Esophagus (tissue), 2 donors: ENCODE measurements around the gene IRF8. TPM values are rescaled to one million over a fixed set of nuclear protein-coding genes. Genes with fewer than 3 reads are reported as not detected.

ENCODE experiments used
- H3K27ac ChIP-seq, 2 donors: one replicate each; pipeline ENCODE4 v1.5.1; 2013; ENCODE audit warnings: low read depth in 2 of 2, mild to moderate bottlenecking in 2 of 2, inconsistent platforms in 1 of 2, low read length in 1 of 2, moderate library complexity in 1 of 2
- H3K27me3 ChIP-seq, 2 donors: one replicate each; pipeline ENCODE4 v1.6.1; 2013; ENCODE audit warnings: low read length in 2 of 2, control low read depth in 1 of 2, mild to moderate bottlenecking in 1 of 2; ENCODE audit not compliant: insufficient read depth in 2 of 2, control insufficient read depth in 1 of 2
- H3K36me3 ChIP-seq, 2 donors: one replicate each; pipeline ENCODE4 v1.6.1; 2013; ENCODE audit warnings: low read length in 1 of 2; ENCODE audit not compliant: control insufficient read depth in 2 of 2, insufficient read depth in 2 of 2
- H3K4me1 ChIP-seq, 2 donors: one replicate each; pipeline ENCODE4 v1.6.1; 2013; ENCODE audit warnings: low read length in 1 of 2; ENCODE audit not compliant: control insufficient read depth in 2 of 2, insufficient read depth in 2 of 2
- H3K4me3 ChIP-seq, 2 donors: one replicate each; pipeline ENCODE4 v1.5.1; 2013; ENCODE audit warnings: low read length in 2 of 2, mild to moderate bottlenecking in 2 of 2, low read depth in 1 of 2, moderate library complexity in 1 of 2
- H3K9me3 ChIP-seq, 2 donors: one replicate each; pipeline ENCODE4 v1.6.1; 2013; ENCODE audit warnings: mild to moderate bottlenecking in 2 of 2, low read depth in 1 of 2, low read length in 1 of 2, moderate library complexity in 1 of 2; ENCODE audit not compliant: control insufficient read depth in 2 of 2, insufficient read depth in 1 of 2
- WGBS, 2 donors: extraction: QIAGEN DNeasy Blood & Tissue Kit; methylation state at CpG; one replicate each; pipeline ENCODE4 v1.1.7; 2013; 5-methylcytosine and 5-hydroxymethylcytosine counted together
- polyA plus RNA-seq, 2 donors: library from polyadenylated mRNA; stranded (reverse); fragments of 200-250 nt; gene quantifications; one replicate each; pipeline ENCODE4 v1.2.3, GENCODE V29; 2013
- donor health status: healthy with polysubstance abuse.
- donor health status: Bipolar disorder and iron deficiency.

Gene IRF8
- polyA plus RNA-seq, 2 donors: 0.53 to 0.96 TPM

GRCh38 chr16:85917012-85917411 is 18.1 kb downstream of the IRF8 start:
- Histone ChIP-seq H3K4me1 (peaks cover 0 to 7% of the 10 kb centered on the region in 2 donors), H3K27ac (no peak overlapping the region), H3K9me3 (no peaks in the 10 kb centered on the region), H3K27me3 (no peaks in the 10 kb centered on the region), H3K36me3 (no peaks in the 10 kb centered on the region), H3K4me3 (no peak overlapping the region)
- WGBS, 2 donors: 79 to 89% methylated on average over 6 of the region's 6 CpGs

GRCh38 chr16:85917959-85918358 is 19.0 kb downstream of the IRF8 start:
- Histone ChIP-seq H3K9me3 (no peaks in the 10 kb centered on the region), H3K4me3 (no peak overlapping the region), H3K4me1 (peaks cover 0 to 7% of the 10 kb centered on the region in 2 donors), H3K36me3 (no peaks in the 10 kb centered on the region), H3K27ac (no peak overlapping the region), H3K27me3 (no peaks in the 10 kb centered on the region)
- 82% methylated on average over 6 of the region's 6 CpGs for WGBS, 2 donors

- H3K4me3 ChIP-seq: no peak overlapping the region
- no peaks in the 10 kb centered on the region for H3K27me3 ChIP-seq
- H3K36me3 ChIP-seq: no peaks in the 10 kb centered on the region
- H3K4me1 ChIP-seq: peaks cover 0 to 5% of the 10 kb centered on the region in 2 donors
- 96% methylated on average over 30 of the region's 30 CpGs for WGBS, 2 donors
- H3K9me3 ChIP-seq: no peaks in the 10 kb centered on the region
- no peak overlapping the region for H3K27ac ChIP-seq
These were observed 19.5 kb downstream of the IRF8 start for GRCh38 chr16:85918436-85918835.

GRCh38 chr16:85919271-85920267 is 20.6 kb downstream of the IRF8 start:
- WGBS, 2 donors: 86 to 90% methylated on average over 29 of the region's 29 CpGs
- Histone ChIP-seq H3K27me3 (no peaks in the 10 kb centered on the region), H3K27ac (no peak overlapping the region)

GRCh38 chr16:85921026-85921425 is 22.1 kb downstream of the IRF8 start:
- Histone ChIP-seq H3K4me1 (peaks cover 2 to 5% of the 10 kb centered on the region in 2 donors), H3K27ac (no peak overlapping the region)

More at GRCh38 chr16:85919271-85920267, 20.6 kb downstream of the IRF8 start:
- Histone ChIP-seq H3K36me3 (no peaks in the 10 kb centered on the region), H3K4me3 (no peak overlapping the region), H3K9me3 (no peaks in the 10 kb centered on the region), H3K4me1 (peaks cover 0 to 5% of the 10 kb centered on the region in 2 donors)

GRCh38 chr16:85923153-85924021 is 24.4 kb downstream of the IRF8 start:
- no peak overlapping the region for H3K27ac ChIP-seq
- 80% methylated on average over 24 of the region's 24 CpGs for WGBS, 2 donors
- no peak overlapping the region for H3K4me3 ChIP-seq

More at GRCh38 chr16:85921026-85921425, 22.1 kb downstream of the IRF8 start:
- WGBS, 2 donors: 94 to 96% methylated on average over 14 of the region's 14 CpGs
- peaks cover 0 to 5% of the 10 kb centered on the region in 2 donors for H3K9me3 ChIP-seq
- no peaks in the 10 kb centered on the region for H3K36me3 ChIP-seq
- no peak overlapping the region for H3K4me3 ChIP-seq
- H3K27me3 ChIP-seq: no peaks in the 10 kb centered on the region

GRCh38 chr16:85924675-85925074 is 25.7 kb downstream of the IRF8 start:
- Histone ChIP-seq H3K4me3 (no peak overlapping the region), H3K9me3 (peaks cover 0 to 5% of the 10 kb centered on the region in 2 donors), H3K27me3 (no peaks in the 10 kb centered on the region), H3K36me3 (no peaks in the 10 kb centered on the region), H3K27ac (peak overlapping the region in 1 of 2 donors; percentile 6), H3K4me1 (peaks cover 0 to 2% of the 10 kb centered on the region in 2 donors)
- 19 to 30% methylated on average over 3 of the region's 3 CpGs for WGBS, 2 donors

More at GRCh38 chr16:85923153-85924021, 24.4 kb downstream of the IRF8 start:
- Histone ChIP-seq H3K36me3 (no peaks in the 10 kb centered on the region), H3K4me1 (peaks cover 0 to 2% of the 10 kb centered on the region in 2 donors), H3K27me3 (no peaks in the 10 kb centered on the region), H3K9me3 (peaks cover 0 to 5% of the 10 kb centered on the region in 2 donors)

GRCh38 chr16:85926370-85926769 is 27.4 kb downstream of the IRF8 start:
- 69 to 82% methylated on average over 8 of the region's 8 CpGs for WGBS, 2 donors
- Histone ChIP-seq H3K27me3 (peaks cover 0 to 4% of the 10 kb centered on the region in 2 donors), H3K4me1 (peaks cover 0 to 2% of the 10 kb centered on the region in 2 donors), H3K36me3 (no peaks in the 10 kb centered on the region), H3K27ac (no peak overlapping the region), H3K9me3 (peaks cover 0 to 5% of the 10 kb centered on the region in 2 donors), H3K4me3 (no peak overlapping the region)

- Histone ChIP-seq H3K27ac (no peak overlapping the region), H3K27me3 (peaks cover 0 to 4% of the 10 kb centered on the region in 2 donors), H3K36me3 (no peaks in the 10 kb centered on the region), H3K9me3 (peaks cover 0 to 5% of the 10 kb centered on the region in 2 donors), H3K4me1 (peaks cover 0 to 2% of the 10 kb centered on the region in 2 donors), H3K4me3 (no peak overlapping the region)
- WGBS, 2 donors: 64 to 66% methylated on average over 16 of the region's 16 CpGs
These were observed 28.4 kb downstream of the IRF8 start for GRCh38 chr16:85927371-85927770.
